IMR-90 (cell line): ENCODE measurements around the gene SNAP91. TPM values are rescaled to one million over a fixed set of nuclear protein-coding genes. Genes with fewer than 3 reads are reported as not detected.

Experiments
- ATAC-seq: fragments of 200-7000 bp; cut with Tn5 transposase; 2 replicates; pipeline ENCODE4 v1.9.1; 2020; ENCODE audit warnings: low read depth, mild to moderate bottlenecking, moderate library complexity
- Bru-seq: library from RNA; stranded (reverse); fragments of 400-500 nt; gene quantifications from one replicate; lab custom pipeline; 2021; lab: Mats Ljungman, UMichigan
- BruChase-seq, 2 experiments: library from RNA; stranded (reverse); fragments of 400-500 nt; gene quantifications; one replicate each; lab custom pipeline; 2021; lab: Mats Ljungman, UMichigan
- BruUV-seq: library from RNA; stranded (reverse); fragments of 400-500 nt; replicated peaks from 2 replicates; lab custom pipeline; 2021; lab: Mats Ljungman, UMichigan
- CTCF ChIA-PET: fragments of 300-600 bp; formaldehyde crosslinking; extraction: SDS; loops from one replicate; lab custom pipeline; 2021; ENCODE audit warnings: antibody characterized with exemption; lab: Yijun Ruan, JAX
- POLR2A ChIA-PET: fragments of 300-600 bp; sonication (Branson Sonifier 250); formaldehyde crosslinking; loops from one replicate; lab custom pipeline; 2022; ENCODE audit warnings: antibody characterized with exemption; ENCODE audit not compliant: unreplicated experiment; lab: Charles Lee
- DNase-seq: peaks from one replicate; pipeline ENCODE4 v3.0.0; 2013
- H2AFZ ChIP-seq: replicated peaks from 2 replicates; pipeline ENCODE3; 2013; ENCODE audit warnings: low read length, mild to moderate bottlenecking; ENCODE audit not compliant: poor library complexity
- H2AK5ac ChIP-seq: 2 replicates; pipeline ENCODE4 v1.6.1; 2013; ENCODE audit warnings: low read depth, low read length, inconsistent platforms
- H2AK9ac ChIP-seq: replicated peaks from 2 replicates; pipeline ENCODE3; 2013; ENCODE audit warnings: mild to moderate bottlenecking, low read depth, low read length, moderate library complexity; ENCODE audit not compliant: poor library complexity
- H2BK120ac ChIP-seq: 2 replicates; pipeline ENCODE4 v1.6.1; 2013; ENCODE audit warnings: low read depth, low read length, inconsistent platforms
- H2BK15ac ChIP-seq: 3 replicates; pipeline ENCODE4 v1.6.1; 2013; ENCODE audit warnings: low read depth, low read length, inconsistent platforms
- H2BK20ac ChIP-seq: 2 replicates; pipeline ENCODE4 v1.6.1; 2013; ENCODE audit warnings: low read depth, mild to moderate bottlenecking, inconsistent platforms, low read length, moderate library complexity
- H2BK5ac ChIP-seq: 2 replicates; pipeline ENCODE4 v1.6.1; 2013; ENCODE audit warnings: mild to moderate bottlenecking, low read depth, low read length, inconsistent platforms; ENCODE audit not compliant: poor library complexity, severe bottlenecking
- H3K14ac ChIP-seq: replicated peaks from 2 replicates; pipeline ENCODE4 v1.6.1; 2013; ENCODE audit warnings: low read depth, low read length, inconsistent platforms
- H3K18ac ChIP-seq: 2 replicates; pipeline ENCODE4 v1.6.1; 2013; ENCODE audit warnings: low read depth, low read length, control low read depth
- H3K23ac ChIP-seq: 2 replicates; pipeline ENCODE4 v1.6.1; 2013; ENCODE audit warnings: low read depth, low read length, inconsistent platforms
- H3K27ac ChIP-seq: 2 replicates; pipeline ENCODE4 v1.5.1; 2013; ENCODE audit warnings: mild to moderate bottlenecking, control low read depth, low read length; ENCODE audit not compliant: insufficient read depth
- H3K27me3 ChIP-seq: 2 replicates; pipeline ENCODE4 v1.6.1; 2013; ENCODE audit warnings: low read length; ENCODE audit not compliant: control insufficient read depth, insufficient read depth
- H3K36me3 ChIP-seq: 2 replicates; pipeline ENCODE4 v1.6.1; 2013; ENCODE audit warnings: low read length, mixed read lengths; ENCODE audit not compliant: control insufficient read depth, insufficient read depth
- H3K4ac ChIP-seq: 2 replicates; pipeline ENCODE4 v1.6.1; 2013; ENCODE audit warnings: low read depth, low read length, inconsistent platforms
- H3K4me1 ChIP-seq: 2 replicates; pipeline ENCODE4 v1.6.1; 2013; ENCODE audit warnings: low read length, mixed read lengths; ENCODE audit not compliant: control insufficient read depth, insufficient read depth
- H3K4me2 ChIP-seq: 2 replicates; pipeline ENCODE4 v1.6.1; 2013; ENCODE audit warnings: low read depth, mild to moderate bottlenecking, control low read depth, low read length, moderate library complexity
- H3K4me3 ChIP-seq: 2 replicates; pipeline ENCODE4 v1.5.1; 2013; ENCODE audit warnings: low read depth, mild to moderate bottlenecking, control low read depth, low read length, moderate library complexity; ENCODE audit not compliant: insufficient read depth
- H3K56ac ChIP-seq: 2 replicates; pipeline ENCODE4 v1.6.1; 2013; ENCODE audit warnings: low read length, inconsistent platforms; ENCODE audit not compliant: insufficient read depth; ENCODE audit errors: extremely low read depth
- H3K79me1 ChIP-seq, 2 experiments: 2 replicates each; pipeline ENCODE4 v1.6.1; 2013; ENCODE audit warnings: low read length in 2 of 2, inconsistent platforms in 1 of 2, low read depth in 1 of 2
- H3K9ac ChIP-seq: 2 replicates; pipeline ENCODE4 v1.6.1; 2013; ENCODE audit warnings: low read depth, low read length, control low read depth
- H3K9me1 ChIP-seq: 2 replicates; pipeline ENCODE4 v1.6.1; 2013; ENCODE audit warnings: low read length, inconsistent platforms; ENCODE audit not compliant: insufficient read depth
- H3K9me3 ChIP-seq: 2 replicates; pipeline ENCODE4 v1.6.1; 2013; ENCODE audit warnings: low read length; ENCODE audit not compliant: control insufficient read depth, insufficient read depth
- H4K20me1 ChIP-seq: 2 replicates; pipeline ENCODE4 v1.6.1; 2013; ENCODE audit warnings: low read length, inconsistent platforms; ENCODE audit not compliant: insufficient read depth
- H4K5ac ChIP-seq: 2 replicates; pipeline ENCODE4 v1.6.1; 2013; ENCODE audit warnings: mild to moderate bottlenecking, low read depth, low read length, control low read depth
- H4K8ac ChIP-seq, 2 experiments: 2 replicates each; pipeline ENCODE4 v1.6.1; 2013; ENCODE audit warnings: low read depth in 2 of 2, low read length in 2 of 2, control low read depth in 1 of 2, inconsistent platforms in 1 of 2
- H4K91ac ChIP-seq: 2 replicates; pipeline ENCODE4 v1.6.1; 2013; ENCODE audit warnings: low read depth, low read length, inconsistent platforms; ENCODE audit not compliant: insufficient read depth
- BHLHE40 ChIP-seq: fragments of 150-350 bp; IDR thresholded peaks from 2 replicates; pipeline ENCODE4 v1.6.1; 2016; ENCODE audit warnings: mild to moderate bottlenecking, low read depth, low read length
- CEBPB ChIP-seq: IDR thresholded peaks from 2 replicates; pipeline ENCODE4 v1.6.1; 2012; ENCODE audit warnings: low read depth, low read length, improper control_type of control experiment
- CHD1 ChIP-seq: IDR thresholded peaks from 2 replicates; pipeline ENCODE4 v1.6.1; 2012; ENCODE audit warnings: low read depth, low read length, improper control_type of control experiment
- CTCF ChIP-seq: conservative IDR thresholded peaks from 2 replicates; pipeline ENCODE4 v1.5.1; 2012; ENCODE audit warnings: mild to moderate bottlenecking, low read depth, low read length, improper control_type of control experiment
- ELK1 ChIP-seq: fragments of 150-350 bp; IDR thresholded peaks from 2 replicates; pipeline ENCODE4 v1.6.1; 2016; ENCODE audit warnings: low read depth, mild to moderate bottlenecking, low read length, moderate library complexity, borderline replicate concordance
- FOS ChIP-seq: fragments of 150-350 bp; IDR thresholded peaks from 2 replicates; pipeline ENCODE4 v1.6.1; 2016; ENCODE audit warnings: low read depth, low read length
- MAFK ChIP-seq: IDR thresholded peaks from 2 replicates; pipeline ENCODE4 v1.6.1; 2012; ENCODE audit warnings: low read depth, low read length, improper control_type of control experiment
- MAZ ChIP-seq: IDR thresholded peaks from 2 replicates; pipeline ENCODE4 v1.6.1; 2012; ENCODE audit warnings: low read depth, mild to moderate bottlenecking, low read length, improper control_type of control experiment, moderate library complexity, borderline replicate concordance
- MXI1 ChIP-seq: IDR thresholded peaks from 2 replicates; pipeline ENCODE4 v1.6.1; 2012; ENCODE audit warnings: low read depth, mild to moderate bottlenecking, low read length, moderate library complexity, borderline replicate concordance
- POLR2A ChIP-seq: IDR thresholded peaks from 2 replicates; pipeline ENCODE4 v1.6.1; 2012; ENCODE audit warnings: mild to moderate bottlenecking, low read depth, low read length
- RAD21 ChIP-seq: IDR thresholded peaks from 2 replicates; pipeline ENCODE4 v1.6.1; 2012; ENCODE audit warnings: low read length, improper control_type of control experiment
- SMC3 ChIP-seq: fragments of 150-350 bp; IDR thresholded peaks from 2 replicates; pipeline ENCODE4 v1.6.1; 2016; ENCODE audit warnings: low read depth, mild to moderate bottlenecking, antibody characterized with exemption, low read length, moderate library complexity
- USF2 ChIP-seq: fragments of 150-350 bp; IDR thresholded peaks from 2 replicates; pipeline ENCODE4 v1.6.1; 2017; ENCODE audit warnings: mild to moderate bottlenecking, antibody characterized with exemption, low read length, low read depth
- WGBS, 2 experiments: methylation state at CpG; one replicate each; pipeline versions ENCODE4 v1.1.5 to v1.1.7; 2013; ENCODE audit warnings: missing lambda C conversion rate in 2 of 2; ENCODE audit not compliant: insufficient read length in 1 of 2; ENCODE audit errors: extremely low coverage in 2 of 2; 5-methylcytosine and 5-hydroxymethylcytosine counted together
- dilution Hi-C: fragments of 300-500 bp; cut with HindIII; formaldehyde crosslinking; loops from one replicate; pipeline ENCODE4 v1.14.3; 2018; ENCODE audit warnings: low sequenced_read_pairs; ENCODE audit not compliant: unreplicated experiment
- in situ Hi-C: fragments of 300-500 bp; cut with MboI; formaldehyde crosslinking; loops from 3 replicates; pipeline ENCODE4 v1.14.3; 2019; ENCODE audit warnings: low sequenced_read_pairs, inconsistent platforms, mixed read lengths
- intact Hi-C: fragments of 100-400 bp; cut with micrococcal nuclease; formaldehyde crosslinking; loops from 2 replicates; pipeline ENCODE4 v1.10.0; 2022
- long read RNA-seq: library from polyadenylated mRNA; unstranded; transcript quantifications from one replicate; pipeline ENCODE4 v2.0.0, GENCODE V29; 2021; ENCODE audit not compliant: unreplicated experiment
- polyA plus RNA-seq, 3 experiments: library from polyadenylated mRNA; depleted of rRNA; stranded (reverse); fragments of >200 nt; gene quantifications; 2 replicates each; pipeline ENCODE4 v1.2.3, GENCODE V29; 2012; ENCODE audit warnings: low replicate concordance in 1 of 3
- total RNA-seq: library from RNA; depleted of rRNA; stranded (reverse); fragments of >200 nt; gene quantifications from 2 replicates; pipeline ENCODE4 v1.2.3, GENCODE V29; 2012; rRNA removed

The SNAP91 gene
- total RNA-seq (not detected in 2 replicates), polyA plus RNA-seq (2012; rRNA removed) (not detected in 2 replicates), Bru-seq, nascent RNA (percentile 1 among the genes with signal in this experiment), BruChase-seq, experiment 1, labeled RNA remaining after a 6-hour chase (percentile 4 among the genes with signal in this experiment), BruChase-seq, experiment 2, labeled RNA remaining after a 2-hour chase (percentile 2 among the genes with signal in this experiment)
- polyA plus RNA-seq (2012; cell fraction: cytosol; rRNA removed): not detected in 2 replicates
- polyA plus RNA-seq (2012; cell fraction: nucleus; rRNA removed; ENCODE audit: low replicate concordance): not detected in 2 replicates
- long read RNA-seq: 0 reads

GRCh38 chr6:83708970-83709747 is at the start of gene SNAP91:
Gene SNAP91 (minus strand): TSS chr6:83709101. CDS start chr6:83707927, 1,174 bp downstream.
- Histone ChIP-seq H4K8ac (no peak within 1 kb of the TSS), H3K9me1 (no peaks in the 10 kb centered on the region), H4K5ac (no peak within 1 kb of the TSS), H2BK5ac (no peak within 1 kb of the TSS), H3K4ac (no peak within 1 kb of the TSS), H3K79me1 (no peaks in the 10 kb centered on the region), H2BK15ac (no peak within 1 kb of the TSS), H3K27ac (no peak within 1 kb of the TSS), H2BK120ac (no peak within 1 kb of the TSS), H4K20me1 (no peaks in the 10 kb centered on the region), H3K9ac (no peak within 1 kb of the TSS), H3K36me3 (no peaks in the 10 kb centered on the region), H2AK5ac (no peak within 1 kb of the TSS), H3K23ac (no peak within 1 kb of the TSS), H2AK9ac (no peak within 1 kb of the TSS), H3K18ac (no peak within 1 kb of the TSS), H2AFZ (peak within 1 kb of the TSS; percentile 83), H3K56ac (no peak within 1 kb of the TSS), H3K4me3 (peak within 1 kb of the TSS; percentile 34; the same call in 1 of the 2 replicates), H2BK20ac (no peak within 1 kb of the TSS), H3K4me2 (peak within 1 kb of the TSS; percentile 62; the same call in 1 of the 2 replicates), H4K91ac (no peak within 1 kb of the TSS), H3K14ac (no peak within 1 kb of the TSS), H3K9me3 (peaks cover 5% of the 10 kb centered on the region), H3K4me1 (no peaks in the 10 kb centered on the region), H3K27me3 (peaks cover 26% of the 10 kb centered on the region)
- dilution Hi-C loops (no loop called here), in situ Hi-C loops (no loop called here), intact Hi-C loops (no loop called here)
- DNase-seq (no peak), ATAC-seq (peak; percentile 60)
- CTCF ChIA-PET: no interaction called here
- 2% methylated on average over 41 of the region's 83 CpGs; no CpG with 5 or more reads in 1 of the 2 experiments for WGBS, 2 experiments
- BruUV-seq: no TSS peak
- POLR2A ChIA-PET: no interaction called here
- no peak for TF ChIP-seq BHLHE40
- TF ChIP-seq MAZ: no peak
- TF ChIP-seq SMC3: no peak
- no peak for TF ChIP-seq CTCF
- TF ChIP-seq CEBPB: no peak
- TF ChIP-seq USF2: no peak
- no peak for TF ChIP-seq FOS
- no peak for TF ChIP-seq MXI1
- TF ChIP-seq RAD21: no peak
- no peak for TF ChIP-seq MAFK
- no peak for TF ChIP-seq ELK1
- TF ChIP-seq CHD1: no peak
- no peak for TF ChIP-seq POLR2A
